Parathyroid adenoma (tissue), 2 donors: ENCODE data around the gene GALNTL6.

Experiments
- H2AFZ ChIP-seq: fragments of 300-600 bp; sonication (generic); one replicate; pipeline ENCODE4 v1.7.0; 2017; ENCODE audit warnings: antibody characterized with exemption, mild to moderate bottlenecking
- H3K27ac ChIP-seq: fragments of 300-600 bp; sonication (generic); one replicate; pipeline ENCODE4 v1.7.0; 2017
- H3K27me3 ChIP-seq: fragments of 300-600 bp; sonication (generic); one replicate; pipeline ENCODE4 v1.7.0; 2017; ENCODE audit warnings: low read length; ENCODE audit not compliant: control insufficient read depth, insufficient read depth
- H3K36me3 ChIP-seq: fragments of 300-600 bp; sonication (generic); one replicate; pipeline ENCODE4 v1.7.0; 2017; ENCODE audit warnings: low read length; ENCODE audit not compliant: control insufficient read depth, insufficient read depth
- H3K4me1 ChIP-seq: fragments of 300-600 bp; sonication (generic); one replicate; pipeline ENCODE4 v1.7.0; 2017; ENCODE audit warnings: control low read depth
- H3K4me2 ChIP-seq: fragments of 300-600 bp; sonication (generic); one replicate; pipeline ENCODE4 v1.7.0; 2017; ENCODE audit warnings: low read length
- H3K4me3 ChIP-seq: fragments of 300-600 bp; sonication (generic); one replicate; pipeline ENCODE4 v1.7.0; 2017; ENCODE audit warnings: low read depth, low read length
- H3K79me2 ChIP-seq: fragments of 300-600 bp; sonication (generic); one replicate; pipeline ENCODE4 v1.7.0; 2017; ENCODE audit warnings: control low read depth
- H3K9ac ChIP-seq: fragments of 300-600 bp; sonication (generic); one replicate; pipeline ENCODE4 v1.7.0; 2017; ENCODE audit warnings: mild to moderate bottlenecking
- H3K9me3 ChIP-seq: fragments of 300-600 bp; sonication (generic); one replicate; pipeline ENCODE4 v1.7.0; 2017; ENCODE audit warnings: low read length; ENCODE audit not compliant: control insufficient read depth
- TF ChIP-seq, protein P1 (sequence below): fragments of 300-600 bp; sonication (generic); IDR thresholded peaks from one replicate; pipeline ENCODE4 v1.7.0; 2017; ENCODE audit warnings: antibody characterized with exemption, mild to moderate bottlenecking
- donor health status: primary hyperparathyroidism.

GALNTL6 gene

DNA sequence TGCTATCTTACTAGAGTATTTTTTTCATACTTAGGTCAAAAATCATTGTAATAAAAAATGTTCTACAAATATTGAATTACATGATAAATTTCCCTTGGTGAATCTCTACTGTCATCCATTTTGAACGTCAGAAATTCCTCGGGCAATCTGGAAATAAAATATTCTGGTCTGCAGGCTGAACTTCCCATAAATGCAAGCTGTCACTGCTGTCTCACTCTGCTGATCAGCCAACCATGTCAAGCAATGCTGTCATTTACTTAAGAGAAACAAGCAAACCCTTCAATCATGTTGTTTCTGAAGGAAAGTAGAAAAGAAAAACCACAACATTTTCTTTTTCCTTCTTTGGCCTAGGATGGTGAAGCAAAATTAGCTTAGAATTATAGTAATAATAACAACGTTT, 841.3 kb downstream of the GALNTL6 start:
- no peaks in the 10 kb centered on the region for H3K36me3 ChIP-seq

DNA sequence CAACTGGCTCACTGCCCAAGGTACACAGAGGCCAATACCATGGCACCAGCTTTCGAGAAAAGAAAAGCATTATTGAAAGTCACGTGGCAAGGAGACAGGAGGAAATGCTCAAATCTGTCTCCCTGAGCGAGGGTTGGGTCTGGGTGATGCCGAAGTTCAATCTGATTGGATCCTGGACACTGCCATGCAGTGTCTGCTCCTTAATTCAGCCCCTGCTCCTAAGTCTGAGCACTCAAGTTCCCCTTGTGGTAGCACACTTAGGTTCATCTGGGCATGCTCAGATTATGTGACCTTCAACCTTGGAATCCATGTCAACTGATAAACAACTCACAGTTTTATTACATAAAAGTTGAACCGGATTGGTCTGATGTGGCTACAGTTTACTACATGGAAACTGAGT, 842.9 kb downstream of the GALNTL6 start:
- Histone ChIP-seq H3K27ac (no peak overlapping the region), H3K4me3 (no peak overlapping the region), H3K9ac (no peak overlapping the region), H3K4me1 (no peaks in the 10 kb centered on the region), H3K79me2 (no peaks in the 10 kb centered on the region), H3K27me3 (no peaks in the 10 kb centered on the region), H2AFZ (no peak overlapping the region), H3K9me3 (no peaks in the 10 kb centered on the region), H3K4me2 (no peak overlapping the region), H3K36me3 (no peaks in the 10 kb centered on the region)
- TF ChIP-seq, protein P1, sequence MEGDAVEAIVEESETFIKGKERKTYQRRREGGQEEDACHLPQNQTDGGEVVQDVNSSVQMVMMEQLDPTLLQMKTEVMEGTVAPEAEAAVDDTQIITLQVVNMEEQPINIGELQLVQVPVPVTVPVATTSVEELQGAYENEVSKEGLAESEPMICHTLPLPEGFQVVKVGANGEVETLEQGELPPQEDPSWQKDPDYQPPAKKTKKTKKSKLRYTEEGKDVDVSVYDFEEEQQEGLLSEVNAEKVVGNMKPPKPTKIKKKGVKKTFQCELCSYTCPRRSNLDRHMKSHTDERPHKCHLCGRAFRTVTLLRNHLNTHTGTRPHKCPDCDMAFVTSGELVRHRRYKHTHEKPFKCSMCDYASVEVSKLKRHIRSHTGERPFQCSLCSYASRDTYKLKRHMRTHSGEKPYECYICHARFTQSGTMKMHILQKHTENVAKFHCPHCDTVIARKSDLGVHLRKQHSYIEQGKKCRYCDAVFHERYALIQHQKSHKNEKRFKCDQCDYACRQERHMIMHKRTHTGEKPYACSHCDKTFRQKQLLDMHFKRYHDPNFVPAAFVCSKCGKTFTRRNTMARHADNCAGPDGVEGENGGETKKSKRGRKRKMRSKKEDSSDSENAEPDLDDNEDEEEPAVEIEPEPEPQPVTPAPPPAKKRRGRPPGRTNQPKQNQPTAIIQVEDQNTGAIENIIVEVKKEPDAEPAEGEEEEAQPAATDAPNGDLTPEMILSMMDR: no peak

More for the DNA sequence above, 841.3 kb downstream of the GALNTL6 start:
- TF ChIP-seq, protein P1: no peak
- no peaks in the 10 kb centered on the region for H3K4me1 ChIP-seq
- no peak overlapping the region for H3K27ac ChIP-seq
- no peak overlapping the region for H3K4me3 ChIP-seq
- no peaks in the 10 kb centered on the region for H3K27me3 ChIP-seq
- no peak overlapping the region for H3K9ac ChIP-seq
- no peaks in the 10 kb centered on the region for H3K79me2 ChIP-seq
- no peak overlapping the region for H3K4me2 ChIP-seq
- no peak overlapping the region for H2AFZ ChIP-seq
- H3K9me3 ChIP-seq: no peaks in the 10 kb centered on the region

DNA sequence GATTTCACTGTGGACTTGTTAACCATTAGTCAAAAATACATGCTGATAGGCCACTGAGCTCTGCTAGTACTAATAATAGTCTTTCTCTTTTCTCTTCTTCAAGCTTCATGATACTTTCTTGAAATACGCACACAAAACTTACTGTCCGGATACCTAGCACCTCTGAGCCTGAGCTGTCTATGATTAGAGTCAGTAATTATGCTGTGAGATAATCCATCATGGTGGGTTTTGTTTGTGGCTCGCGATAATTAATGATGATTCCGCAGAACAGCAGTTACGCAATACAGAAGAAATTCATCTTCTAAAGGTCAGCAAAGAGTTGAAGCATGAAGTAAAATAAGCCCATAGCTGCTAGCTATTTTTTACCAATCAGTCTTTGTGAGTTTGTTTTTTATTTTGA, 843.9 kb downstream of the GALNTL6 start:
- H3K9ac ChIP-seq: no peak overlapping the region
- no peak overlapping the region for H2AFZ ChIP-seq
- no peak overlapping the region for H3K4me2 ChIP-seq
- H3K36me3 ChIP-seq: no peaks in the 10 kb centered on the region
- H3K79me2 ChIP-seq: no peaks in the 10 kb centered on the region
- no peaks in the 10 kb centered on the region for H3K27me3 ChIP-seq
- H3K4me1 ChIP-seq: no peaks in the 10 kb centered on the region
- no peak overlapping the region for H3K27ac ChIP-seq
- no peak overlapping the region for H3K4me3 ChIP-seq
- TF ChIP-seq, protein P1: no peak
- no peaks in the 10 kb centered on the region for H3K9me3 ChIP-seq

DNA sequence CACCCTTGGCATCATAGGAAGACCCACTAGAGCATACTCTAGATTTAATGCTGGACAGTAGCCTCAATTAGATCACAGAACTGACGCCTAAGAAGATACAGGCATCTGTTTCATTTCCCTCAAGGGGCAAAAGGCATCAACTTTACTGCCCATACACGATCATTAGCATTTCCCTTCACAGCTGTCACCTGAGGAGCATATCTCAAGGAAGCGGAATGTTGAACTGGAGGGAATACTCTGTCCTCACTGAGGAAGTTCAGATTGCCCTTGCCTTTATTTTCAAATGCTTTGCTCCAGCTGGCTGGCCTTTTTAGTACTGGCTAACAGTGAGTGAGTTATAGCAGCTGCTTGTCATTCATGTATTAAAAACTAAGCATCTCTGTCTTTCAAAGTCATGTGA, 847.0 kb downstream of the GALNTL6 start:
- Histone ChIP-seq H3K4me2 (no peak overlapping the region), H3K4me3 (no peak overlapping the region), H3K79me2 (no peaks in the 10 kb centered on the region), H3K27ac (no peak overlapping the region), H3K9me3 (no peaks in the 10 kb centered on the region), H3K27me3 (no peaks in the 10 kb centered on the region), H3K4me1 (no peaks in the 10 kb centered on the region), H3K9ac (no peak overlapping the region), H2AFZ (no peak overlapping the region), H3K36me3 (no peaks in the 10 kb centered on the region)
- TF ChIP-seq, protein P1: no peak

DNA sequence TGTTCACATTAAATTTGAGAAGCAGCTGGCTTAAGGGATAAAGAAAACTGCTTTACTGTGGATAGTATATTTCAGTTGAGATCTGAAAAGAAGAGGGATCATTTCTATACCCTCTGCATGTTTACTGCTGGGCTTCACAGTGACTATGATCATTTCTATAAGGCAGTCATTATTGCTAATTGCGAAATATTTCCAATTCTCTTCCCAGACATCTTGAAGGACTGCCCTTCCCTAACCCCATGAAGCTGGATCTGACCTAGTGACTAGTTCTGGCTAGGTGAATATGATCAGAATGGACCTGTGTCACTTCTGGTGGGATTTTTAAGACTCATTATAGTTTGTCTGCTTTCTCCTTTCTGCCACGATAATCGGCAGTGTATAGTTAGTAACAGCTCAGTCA, 848.9 kb downstream of the GALNTL6 start:
- no peaks in the 10 kb centered on the region for H3K36me3 ChIP-seq
- H3K4me2 ChIP-seq: no peak overlapping the region

More for the DNA sequence above, 848.9 kb downstream of the GALNTL6 start:
- no peaks in the 10 kb centered on the region for H3K79me2 ChIP-seq
- no peaks in the 10 kb centered on the region for H3K9me3 ChIP-seq
- no peak overlapping the region for H3K27ac ChIP-seq
- no peaks in the 10 kb centered on the region for H3K27me3 ChIP-seq
- no peak overlapping the region for H3K4me3 ChIP-seq
- H2AFZ ChIP-seq: no peak overlapping the region
- no peaks in the 10 kb centered on the region for H3K4me1 ChIP-seq
- TF ChIP-seq, protein P1: no peak
- H3K9ac ChIP-seq: no peak overlapping the region
